ENCODE results near the gene FHIT.
A peak's percentile ranks its signal among the peaks of the same experiment; 100 is the strongest.

FHIT gene

DNA sequence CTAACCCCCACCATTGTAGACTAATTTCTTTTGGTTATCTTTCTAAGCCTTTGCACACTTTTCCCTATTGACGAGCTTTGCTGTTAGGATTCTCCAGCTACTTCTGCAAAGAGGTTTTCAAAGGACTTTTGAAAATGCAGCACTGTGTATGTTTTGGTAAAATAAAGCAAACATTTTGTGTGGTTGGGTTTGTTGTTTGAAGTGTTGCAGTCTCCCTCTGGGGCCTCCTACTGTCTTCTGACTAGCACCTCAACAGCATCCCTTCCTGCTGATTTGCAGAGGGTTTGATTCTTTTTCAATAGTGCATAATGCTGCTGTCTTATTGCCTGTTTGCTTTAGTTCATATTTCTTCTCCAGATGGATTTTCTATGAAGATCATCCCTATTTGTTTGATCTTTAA lies 1426.4 kb downstream of the FHIT start:
- TF ChIP-seq, protein P1, sequence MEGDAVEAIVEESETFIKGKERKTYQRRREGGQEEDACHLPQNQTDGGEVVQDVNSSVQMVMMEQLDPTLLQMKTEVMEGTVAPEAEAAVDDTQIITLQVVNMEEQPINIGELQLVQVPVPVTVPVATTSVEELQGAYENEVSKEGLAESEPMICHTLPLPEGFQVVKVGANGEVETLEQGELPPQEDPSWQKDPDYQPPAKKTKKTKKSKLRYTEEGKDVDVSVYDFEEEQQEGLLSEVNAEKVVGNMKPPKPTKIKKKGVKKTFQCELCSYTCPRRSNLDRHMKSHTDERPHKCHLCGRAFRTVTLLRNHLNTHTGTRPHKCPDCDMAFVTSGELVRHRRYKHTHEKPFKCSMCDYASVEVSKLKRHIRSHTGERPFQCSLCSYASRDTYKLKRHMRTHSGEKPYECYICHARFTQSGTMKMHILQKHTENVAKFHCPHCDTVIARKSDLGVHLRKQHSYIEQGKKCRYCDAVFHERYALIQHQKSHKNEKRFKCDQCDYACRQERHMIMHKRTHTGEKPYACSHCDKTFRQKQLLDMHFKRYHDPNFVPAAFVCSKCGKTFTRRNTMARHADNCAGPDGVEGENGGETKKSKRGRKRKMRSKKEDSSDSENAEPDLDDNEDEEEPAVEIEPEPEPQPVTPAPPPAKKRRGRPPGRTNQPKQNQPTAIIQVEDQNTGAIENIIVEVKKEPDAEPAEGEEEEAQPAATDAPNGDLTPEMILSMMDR (IDR thresholded peaks at IDR 0.05; ENCODE audit: low read depth, low read length), result no peak

DNA sequence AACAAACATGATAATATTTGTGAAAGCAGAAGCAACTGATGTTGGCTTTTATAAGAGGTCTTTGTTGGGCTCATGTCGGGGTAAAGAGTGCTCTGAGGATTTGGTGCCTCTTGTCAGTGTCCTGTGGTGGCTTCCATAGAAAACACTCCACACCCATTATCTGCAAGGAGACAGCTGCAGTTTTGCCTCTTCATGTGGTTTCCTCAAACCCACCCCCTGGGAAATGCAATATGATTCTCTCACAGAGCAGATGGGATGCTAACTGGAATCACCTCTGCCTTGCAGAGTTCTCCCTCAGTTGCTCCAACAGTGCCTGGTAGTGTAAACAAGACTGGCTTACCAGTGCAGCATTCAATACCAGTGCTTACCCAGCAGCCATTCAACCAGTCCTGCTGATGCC lies 1430.0 kb downstream of the FHIT start:
- H3K4me3 ChIP-seq (ENCODE audit: low read depth, low read length), result no peak overlapping the region
- TF ChIP-seq, protein P1 (IDR thresholded peaks at IDR 0.05; ENCODE audit: low read depth, low read length), result no peak

More for the DNA sequence above, 1426.4 kb downstream of the FHIT start:
- H3K4me3 ChIP-seq (ENCODE audit: low read depth, low read length), result no peak overlapping the region

DNA sequence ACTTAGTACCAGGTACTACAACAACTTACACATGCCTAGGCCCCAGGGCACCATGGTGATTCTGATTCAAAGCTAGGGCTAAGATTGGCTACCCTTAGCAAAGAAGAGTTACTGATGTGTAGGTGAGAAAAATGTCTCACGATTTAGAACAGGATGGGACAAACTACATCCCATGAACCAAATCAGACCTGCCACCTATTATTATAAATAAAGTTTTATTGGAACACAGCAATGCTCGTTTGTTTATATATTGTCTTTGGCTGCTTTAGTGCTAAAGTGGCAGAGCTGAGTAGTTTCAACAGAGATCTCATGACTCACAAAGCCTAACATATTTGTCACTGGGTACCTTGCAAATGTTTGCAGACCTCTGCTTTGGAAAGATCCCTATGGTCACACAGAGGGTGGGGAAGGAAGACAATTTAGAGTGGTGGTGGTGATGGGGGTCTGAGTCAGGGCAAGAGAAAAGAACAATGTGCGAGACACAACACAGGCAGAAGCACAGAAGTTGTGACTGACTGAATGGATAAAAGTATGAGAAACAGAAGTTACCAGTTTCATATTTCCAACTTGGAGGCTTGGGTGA lies 1430.8 kb downstream of the FHIT start:
- H3K4me3 ChIP-seq (ENCODE audit: low read depth, low read length), result no peak overlapping the region
- TF ChIP-seq, protein P1 (IDR thresholded peaks at IDR 0.05; ENCODE audit: low read depth, low read length), result no peak

DNA sequence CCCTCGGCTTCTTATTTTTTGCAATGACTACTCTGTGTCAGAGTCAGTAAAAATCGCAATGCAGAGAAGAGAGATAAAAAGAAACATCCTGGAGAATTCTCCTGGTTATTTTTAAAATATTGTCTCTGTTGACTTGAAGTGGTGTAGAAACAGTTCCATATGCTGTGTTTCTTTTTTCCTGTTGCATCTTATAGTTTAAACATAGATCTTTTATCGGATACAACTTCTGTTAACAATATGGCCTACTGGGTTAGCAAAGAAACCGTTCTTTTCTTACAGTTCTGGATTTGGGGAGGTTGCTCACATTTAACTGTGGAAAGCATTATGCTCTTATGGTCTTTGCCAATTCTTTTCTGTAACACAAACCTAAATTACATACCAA lies 1432.3 kb downstream of the FHIT start:
- no peak overlapping the region for H3K4me3 ChIP-seq (ENCODE audit: low read depth, low read length)
- TF ChIP-seq, protein P1 (IDR thresholded peaks at IDR 0.05; ENCODE audit: low read depth, low read length), result no peak

DNA sequence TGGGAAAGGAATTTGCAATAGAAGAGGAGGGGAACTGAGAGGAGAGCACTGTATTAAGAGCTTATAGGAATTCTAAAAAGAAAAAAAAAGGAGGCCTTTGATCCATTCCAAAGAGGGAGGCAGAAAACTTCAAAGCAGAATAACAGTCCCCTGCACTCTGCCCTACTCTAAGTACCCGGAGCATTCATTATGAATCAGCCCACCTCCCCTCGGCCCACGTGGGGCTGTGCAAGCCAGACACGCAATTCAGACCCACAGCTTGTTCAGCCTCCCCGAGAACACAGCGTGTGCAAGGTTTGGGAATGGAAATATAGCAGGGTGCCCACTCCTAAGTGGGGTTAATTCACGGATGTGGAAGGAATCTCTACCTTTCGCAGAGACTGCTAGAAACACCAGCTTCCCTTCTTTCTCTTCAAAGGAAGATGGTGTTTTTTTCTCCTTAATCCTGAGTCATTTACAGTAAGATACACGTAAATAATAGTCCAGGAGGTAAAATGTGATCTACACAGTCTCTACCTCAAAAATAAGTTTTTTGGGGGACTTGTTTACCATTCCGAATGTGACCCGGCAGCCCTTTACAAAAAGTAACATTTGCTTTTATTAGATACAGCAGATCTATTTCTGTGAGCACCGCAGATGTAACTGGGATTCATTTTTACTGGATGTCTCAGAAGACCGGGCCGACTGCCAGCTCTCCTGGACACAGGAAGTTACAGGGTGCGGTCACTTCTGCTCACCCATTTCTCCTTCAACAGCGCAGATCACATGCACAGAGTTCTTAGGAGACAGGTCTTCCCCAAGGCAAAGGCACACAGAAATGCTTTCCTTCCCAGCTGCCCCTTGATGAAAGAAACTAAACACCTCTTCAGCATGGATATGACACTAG lies 1433.0 kb downstream of the FHIT start:
- TF ChIP-seq, protein P1 (IDR thresholded peaks at IDR 0.05; ENCODE audit: low read depth, low read length), result no peak

DNA sequence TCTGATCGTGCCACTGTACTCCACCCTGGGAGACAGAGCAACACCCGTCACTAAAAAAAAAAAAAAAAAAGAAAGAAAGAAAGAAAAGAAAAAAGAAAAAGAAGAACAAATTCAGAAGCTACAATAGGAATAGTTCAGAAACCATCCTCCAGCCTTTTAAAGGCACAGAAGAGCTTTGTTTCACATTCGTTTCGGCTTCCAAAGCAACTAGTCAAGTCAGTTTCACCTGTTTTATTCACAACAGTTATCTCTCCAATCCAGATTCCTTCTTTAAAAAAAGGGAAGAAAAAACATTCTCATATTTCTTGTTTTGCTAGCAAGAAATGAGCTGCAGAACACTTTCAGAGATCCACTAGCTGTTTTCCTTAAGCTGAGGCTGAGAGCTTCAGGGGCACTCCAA lies 1433.7 kb downstream of the FHIT start:
- H3K4me3 ChIP-seq (ENCODE audit: low read depth, low read length), result peak overlapping the region; percentile 30
- TF ChIP-seq, protein P1 (IDR thresholded peaks at IDR 0.05; ENCODE audit: low read depth, low read length), result no peak

More for the DNA sequence above, 1433.0 kb downstream of the FHIT start:
- peak overlapping the region; percentile 30 for H3K4me3 ChIP-seq (ENCODE audit: low read depth, low read length)

DNA sequence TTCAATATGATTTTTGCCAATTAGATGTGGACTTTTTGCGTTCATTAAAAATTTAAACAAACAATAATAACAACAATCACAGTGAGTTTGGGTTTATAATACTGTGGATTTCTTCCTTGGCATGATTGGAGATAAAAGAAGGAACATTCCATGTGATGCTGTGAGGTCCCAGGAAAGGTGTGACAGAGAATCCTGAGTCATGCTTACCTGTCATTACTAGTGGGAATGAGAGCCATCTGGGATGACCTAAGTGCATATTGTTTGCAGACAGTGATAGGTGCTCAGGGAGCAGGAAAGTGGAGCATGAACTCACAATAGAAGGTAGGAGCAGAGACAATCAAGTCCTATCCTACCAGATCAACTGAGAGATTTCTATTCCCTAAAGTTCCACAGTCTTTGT lies 1434.9 kb downstream of the FHIT start:
- no peak overlapping the region for H3K4me3 ChIP-seq (ENCODE audit: low read depth, low read length)
- TF ChIP-seq, protein P1 (IDR thresholded peaks at IDR 0.05; ENCODE audit: low read depth, low read length), result no peak
